Measurements from ENCODE around the gene MLLT10. TPM values are rescaled to one million over a fixed set of nuclear protein-coding genes. Genes with fewer than 3 reads are reported as not detected.

The MLLT10 gene
- total and polyA plus RNA-seq, 2 donors (not counting 3 experiments of a cell fraction or from before 2014, with no cell fraction given): 35.4 to 54.0 TPM

- H3K4me3 ChIP-seq (replicated peaks in 1 of 3; ENCODE audit: insufficient read depth in 1 of 3, low read depth in 1 of 3, low read length in 3 of 3): peak overlapping the region; percentile 79 to 94 (median 86)
- intact Hi-C loops (cut with micrococcal nuclease) (loop anchor here (1.0 to 10.0 kb wide), 12 partner anchors 29 to 1598 kb away; partner anchors contain the start of genes COMMD3, MLLT10, MSRB2 and SKIDA1), dilution Hi-C loops (cut with MboI; ENCODE audit: extremely low pct_ligation_motif_present, low sequenced_read_pairs) (no loop called here)
- peak overlapping the region; percentile 91 for H2AFZ ChIP-seq (ENCODE audit: low read depth, low read length)
- H3K9ac ChIP-seq (replicated peaks; ENCODE audit: extremely low read depth, insufficient read depth, low read length): peak overlapping the region; percentile 43
- POLR2A ChIA-PET: interaction anchor here (0.6 to 2.3 kb wide), 6 partner anchors 20 to 716 kb away, joined by 3 to 11 read pairs (median 6); partner anchors contain the start of gene SKIDA1
- no peaks in the 10 kb centered on the region for H3K79me2 ChIP-seq (ENCODE audit: control insufficient read depth, insufficient read depth, low read length)
- H3K4me1 ChIP-seq (ENCODE audit: control insufficient read depth, extremely low read depth, insufficient read depth, low read length): peaks cover 12% of the 10 kb centered on the region
- peak; percentile 14 to 50 for TF ChIP-seq CTCF (IDR thresholded peaks at IDR 0.05; ENCODE audit: extremely low read depth in 1 of 2, insufficient read depth in 1 of 2, low read depth in 1 of 2, low read length in 2 of 2)
- TF ChIP-seq POLR2AphosphoS5 (IDR thresholded peaks at IDR 0.05; ENCODE audit: insufficient read depth, low read depth, low read length): no peak
- peaks cover 9 to 29% of the 10 kb centered on the region in 2 experiments for H3K27me3 ChIP-seq (ENCODE audit: control insufficient read depth in 2 of 2, insufficient read depth in 2 of 2, low read length in 2 of 2)
- H3K27ac ChIP-seq (ENCODE audit: insufficient read depth, low read depth, low read length): peak overlapping the region; percentile 49
- DNase-seq (ENCODE audit: low read depth, low spot score) (peak; percentile 63), FAIRE-seq (peak; percentile 24)
- no peaks in the 10 kb centered on the region for H3K9me3 ChIP-seq (replicated peaks; ENCODE audit: control insufficient read depth, insufficient read depth, low read length)
- CTCF ChIA-PET: interaction anchor here (0.6 to 7.5 kb wide), 42 partner anchors 10 to 1492 kb away, joined by 3 to 125 read pairs (median 5); partner anchors contain the start of genes BMI1, DNAJC1, MLLT10 and SKIDA1
- H3K36me3 ChIP-seq (ENCODE audit: control insufficient read depth in 2 of 2, extremely low read depth in 1 of 2, insufficient read depth in 2 of 2, low read length in 2 of 2): no peaks in the 10 kb centered on the region
- no TSS peak for BruUV-seq (replicated peaks)
- H3K4me2 ChIP-seq (ENCODE audit: insufficient read depth, low read length): peak overlapping the region; percentile 90
- H4K20me1 ChIP-seq (replicated peaks; ENCODE audit: control insufficient read depth, extremely low read depth, insufficient read depth, low read length): no peaks in the 10 kb centered on the region
- no peaks in the 10 kb centered on the region for H3K9me1 ChIP-seq (replicated peaks; ENCODE audit: control insufficient read depth, extremely low read depth, insufficient read depth, low read length)
Observed at GRCh38 chr10:21496343-21497176, 37.5 kb upstream of the MLLT10 start.

Data from endothelial cell of umbilical vein (primary cell).